CD4-positive, CD25-positive, alpha-beta regulatory T cell (primary cell): Measurements from ENCODE around the gene ZNF276. TPM values are rescaled to one million over a fixed set of nuclear protein-coding genes. Genes with fewer than 3 reads are reported as not detected.

Source experiments
- ATAC-seq, 2 donors: fragments of 150-1000 bp; cut with Tn5 transposase; one replicate each; pipeline ENCODE4 v1.10.0; 2021; ENCODE audit warnings: low read depth in 2 of 2, moderate number of reproducible peaks in 2 of 2, moderate library complexity in 1 of 2
- DNase-seq, 3 donors: peaks; one replicate each; pipeline versions ENCODE4 v3.0.0 to v3.0.0-alpha.2; 2012 to 2022; ENCODE audit warnings: mixed read lengths in 1 of 3
- H3K27ac ChIP-seq: one replicate; pipeline ENCODE4 v1.7.0; 2013; ENCODE audit warnings: mild to moderate bottlenecking, low read length; ENCODE audit not compliant: insufficient read depth, poor library complexity, severe bottlenecking
- H3K27me3 ChIP-seq: one replicate; pipeline ENCODE4 v1.7.0; 2013; ENCODE audit warnings: low read length; ENCODE audit not compliant: control insufficient read depth, insufficient read depth
- H3K36me3 ChIP-seq: one replicate; pipeline ENCODE4 v1.7.0; 2013; ENCODE audit warnings: mild to moderate bottlenecking, low read length, moderate library complexity; ENCODE audit not compliant: control insufficient read depth, insufficient read depth
- H3K4me1 ChIP-seq: 2 replicates; pipeline ENCODE4 v1.7.0; 2013; ENCODE audit warnings: mild to moderate bottlenecking, low read length; ENCODE audit not compliant: insufficient read depth, control insufficient read depth, poor library complexity, severe bottlenecking
- H3K4me3 ChIP-seq: one replicate; pipeline ENCODE4 v1.7.0; 2013; ENCODE audit warnings: low read depth, mild to moderate bottlenecking, low read length, moderate library complexity
- H3K9me3 ChIP-seq, 2 experiments: 1 replicate in 1 of 2; 2 replicates in 1 of 2; pipeline ENCODE4 v1.7.0; 2013; ENCODE audit warnings: low read length in 2 of 2, mild to moderate bottlenecking in 1 of 2, moderate library complexity in 1 of 2; ENCODE audit not compliant: control insufficient read depth in 2 of 2
- H3K27ac Mint-ChIP-seq, 3 donors: one replicate each; pipeline ENCODE4 v1.8.0; 2020 to 2022; ENCODE audit warnings: mild to moderate bottlenecking in 3 of 3, mixed read lengths in 3 of 3, moderate library complexity in 2 of 3
- H3K27me3 Mint-ChIP-seq: one replicate; pipeline ENCODE4 v1.8.0; 2022; ENCODE audit warnings: mild to moderate bottlenecking, mixed read lengths
- H3K36me3 Mint-ChIP-seq: one replicate; pipeline ENCODE4 v1.8.0; 2020; ENCODE audit warnings: mixed read lengths
- H3K4me1 Mint-ChIP-seq, 4 donors: one replicate each; pipeline ENCODE4 v1.8.0; 2020 to 2022; ENCODE audit warnings: mixed read lengths in 4 of 4, mild to moderate bottlenecking in 1 of 4
- H3K4me3 Mint-ChIP-seq, 4 donors: one replicate each; pipeline ENCODE4 v1.8.0; 2020 to 2022; ENCODE audit warnings: mild to moderate bottlenecking in 4 of 4, mixed read lengths in 4 of 4, moderate library complexity in 3 of 4
- H3K9me3 Mint-ChIP-seq, 7 donors: one replicate each; pipeline ENCODE4 v1.8.0; 2020 to 2022; ENCODE audit warnings: mixed read lengths in 7 of 7, mild to moderate bottlenecking in 3 of 7, moderate library complexity in 2 of 7
- polyA plus RNA-seq, 4 donors: library from polyadenylated mRNA; unstranded; fragments of 300-500 nt; fragmentation: Illumina TruSeq; gene quantifications; one replicate each; pipeline ENCODE4 v1.2.3, GENCODE V29; 2021
- total RNA-seq: library from RNA; stranded (reverse); gene quantifications from one replicate; pipeline ENCODE4 v1.2.3, GENCODE V29; 2022

ZNF276 gene
- total and polyA plus RNA-seq, 5 donors from 2014 or later: 15.5 to 108 (median 20.7) TPM

- Mint-ChIP-seq H3K4me1 (peaks cover 0 to 48% (median 17%) of the 10 kb centered on the region in 4 donors), H3K9me3 (peaks cover 0 to 2% (median 0%) of the 10 kb centered on the region in 7 donors), H3K36me3 (peaks cover 9% of the 10 kb centered on the region), H3K27ac (peak overlapping the region; percentile 32 to 97 (median 59)), H3K4me3 (peak overlapping the region; percentile 94 to 100 (median 98)), H3K27me3 (peaks cover 14% of the 10 kb centered on the region)
- Histone ChIP-seq H3K4me3 (no peak overlapping the region), H3K9me3 (no peaks in the 10 kb centered on the region), H3K36me3 (peaks cover 25% of the 10 kb centered on the region), H3K27me3 (no peaks in the 10 kb centered on the region), H3K4me1 (peaks cover 63% of the 10 kb centered on the region), H3K27ac (peak overlapping the region; percentile 89)
- ATAC-seq (peak; percentile 62 to 69), DNase-seq (peak; percentile 86 to 95 (median 92))
Measured at GRCh38 chr16:89721546-89722391, 432 bp downstream of the ZNF276 start.

GRCh38 chr16:89722392-89723278, 1.3 kb downstream of the ZNF276 start:
- peaks cover 34% of the 10 kb centered on the region for H3K36me3 ChIP-seq
- peaks cover 4 to 55% (median 23%) of the 10 kb centered on the region in 4 donors for H3K4me1 Mint-ChIP-seq
- no peaks in the 10 kb centered on the region for H3K9me3 Mint-ChIP-seq

GRCh38 chr16:89723279-89724250, 2.2 kb downstream of the ZNF276 start:
- ATAC-seq: peak; percentile 36 to 49
- Mint-ChIP-seq H3K27me3 (peaks cover 14% of the 10 kb centered on the region), H3K27ac (peak overlapping the region; percentile 96 to 99 (median 97)), H3K36me3 (peaks cover 15% of the 10 kb centered on the region), H3K4me3 (peak overlapping the region; percentile 94 to 100 (median 98)), H3K9me3 (no peaks in the 10 kb centered on the region), H3K4me1 (peaks cover 4 to 53% (median 23%) of the 10 kb centered on the region in 4 donors)
- Histone ChIP-seq H3K27ac (peak overlapping the region; percentile 89), H3K36me3 (peaks cover 39% of the 10 kb centered on the region), H3K4me1 (peaks cover 76% of the 10 kb centered on the region), H3K4me3 (peak overlapping the region; percentile 75), H3K27me3 (no peaks in the 10 kb centered on the region), H3K9me3 (no peaks in the 10 kb centered on the region)
- peak; percentile 60 to 95 (median 85) for DNase-seq

More at GRCh38 chr16:89722392-89723278, 1.3 kb downstream of the ZNF276 start:
- DNase-seq (peak; percentile 60 to 98 (median 75)), ATAC-seq (peak; percentile 44 to 63)
- H3K36me3 Mint-ChIP-seq: peaks cover 15% of the 10 kb centered on the region
- H3K9me3 ChIP-seq: no peaks in the 10 kb centered on the region
- peaks cover 72% of the 10 kb centered on the region for H3K4me1 ChIP-seq
- peaks cover 14% of the 10 kb centered on the region for H3K27me3 Mint-ChIP-seq
- peak overlapping the region; percentile 89 for H3K27ac ChIP-seq
- H3K27me3 ChIP-seq: no peaks in the 10 kb centered on the region
- H3K4me3 Mint-ChIP-seq: peak overlapping the region; percentile 94 to 100 (median 98)
- H3K27ac Mint-ChIP-seq: peak overlapping the region; percentile 96 to 99 (median 97)
- H3K4me3 ChIP-seq: peak overlapping the region; percentile 75

GRCh38 chr16:89727406-89728120, 6.2 kb downstream of the ZNF276 start:
- DNase-seq (no peak), ATAC-seq (no peak)
- Mint-ChIP-seq H3K27me3 (peaks cover 6% of the 10 kb centered on the region), H3K4me3 (peak overlapping the region; percentile 21 to 88 (median 62)), H3K4me1 (peaks cover 10 to 69% (median 27%) of the 10 kb centered on the region in 4 donors), H3K9me3 (no peaks in the 10 kb centered on the region), H3K27ac (peak overlapping the region in 1 of 3 donors; percentile 82), H3K36me3 (peaks cover 30% of the 10 kb centered on the region)
- H3K27me3 ChIP-seq: no peaks in the 10 kb centered on the region
- peaks cover 58% of the 10 kb centered on the region for H3K4me1 ChIP-seq
- peak overlapping the region; percentile 24 for H3K4me3 ChIP-seq
- H3K36me3 ChIP-seq: peaks cover 76% of the 10 kb centered on the region
- H3K9me3 ChIP-seq: no peaks in the 10 kb centered on the region
- H3K27ac ChIP-seq: no peak overlapping the region

- Histone ChIP-seq H3K27ac (no peak overlapping the region), H3K9me3 (no peaks in the 10 kb centered on the region), H3K36me3 (peaks cover 88% of the 10 kb centered on the region), H3K4me1 (peaks cover 41% of the 10 kb centered on the region), H3K4me3 (no peak overlapping the region), H3K27me3 (no peaks in the 10 kb centered on the region)
- Mint-ChIP-seq H3K9me3 (no peaks in the 10 kb centered on the region), H3K36me3 (peaks cover 32% of the 10 kb centered on the region), H3K4me3 (no peak overlapping the region), H3K4me1 (peaks cover 10 to 64% (median 18%) of the 10 kb centered on the region in 4 donors), H3K27me3 (no peaks in the 10 kb centered on the region), H3K27ac (no peak overlapping the region)
- no peak for DNase-seq
- ATAC-seq: no peak
Measured at GRCh38 chr16:89729293-89729692, 8.0 kb downstream of the ZNF276 start.

- peak overlapping the region in 2 of 4 donors; percentile 38 to 90 for H3K4me3 Mint-ChIP-seq
Measured at GRCh38 chr16:89729863-89730593, 8.7 kb downstream of the ZNF276 start.

More at GRCh38 chr16:89729863-89730593, 8.7 kb downstream of the ZNF276 start:
- no peaks in the 10 kb centered on the region for H3K27me3 ChIP-seq
- ATAC-seq: no peak
- Mint-ChIP-seq H3K27me3 (no peaks in the 10 kb centered on the region), H3K27ac (no peak overlapping the region), H3K9me3 (no peaks in the 10 kb centered on the region), H3K36me3 (peaks cover 38% of the 10 kb centered on the region), H3K4me1 (peaks cover 10 to 66% (median 22%) of the 10 kb centered on the region in 4 donors)
- DNase-seq: no peak
- no peak overlapping the region for H3K27ac ChIP-seq
- no peaks in the 10 kb centered on the region for H3K9me3 ChIP-seq
- H3K36me3 ChIP-seq: peaks cover 88% of the 10 kb centered on the region
- H3K4me1 ChIP-seq: peaks cover 34% of the 10 kb centered on the region
- H3K4me3 ChIP-seq: no peak overlapping the region
